ENCODE measurements around the gene ASRGL1.

Gene ASRGL1

GRCh38 chr11:62411524-62411923 is 74.3 kb downstream of the ASRGL1 start:
- TF ChIP-seq EZH2phosphoT487 (IDR thresholded peaks at IDR 0.05; ENCODE audit: low read length) (no peak), EZH2 (optimal IDR thresholded peaks at IDR 0.05; ENCODE audit: low read depth, low read length) (no peak)
- TF ChIP-seq, protein P1, sequence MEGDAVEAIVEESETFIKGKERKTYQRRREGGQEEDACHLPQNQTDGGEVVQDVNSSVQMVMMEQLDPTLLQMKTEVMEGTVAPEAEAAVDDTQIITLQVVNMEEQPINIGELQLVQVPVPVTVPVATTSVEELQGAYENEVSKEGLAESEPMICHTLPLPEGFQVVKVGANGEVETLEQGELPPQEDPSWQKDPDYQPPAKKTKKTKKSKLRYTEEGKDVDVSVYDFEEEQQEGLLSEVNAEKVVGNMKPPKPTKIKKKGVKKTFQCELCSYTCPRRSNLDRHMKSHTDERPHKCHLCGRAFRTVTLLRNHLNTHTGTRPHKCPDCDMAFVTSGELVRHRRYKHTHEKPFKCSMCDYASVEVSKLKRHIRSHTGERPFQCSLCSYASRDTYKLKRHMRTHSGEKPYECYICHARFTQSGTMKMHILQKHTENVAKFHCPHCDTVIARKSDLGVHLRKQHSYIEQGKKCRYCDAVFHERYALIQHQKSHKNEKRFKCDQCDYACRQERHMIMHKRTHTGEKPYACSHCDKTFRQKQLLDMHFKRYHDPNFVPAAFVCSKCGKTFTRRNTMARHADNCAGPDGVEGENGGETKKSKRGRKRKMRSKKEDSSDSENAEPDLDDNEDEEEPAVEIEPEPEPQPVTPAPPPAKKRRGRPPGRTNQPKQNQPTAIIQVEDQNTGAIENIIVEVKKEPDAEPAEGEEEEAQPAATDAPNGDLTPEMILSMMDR (IDR thresholded peaks at IDR 0.05; ENCODE audit: low read length), result no peak
- no peaks in the 10 kb centered on the region for H4K20me1 ChIP-seq (ENCODE audit: insufficient read depth, low read length)
- H3K4me2 ChIP-seq (ENCODE audit: low read depth, low read length), result no peak overlapping the region
- H3F3A ChIP-seq (ENCODE audit: insufficient read depth, low read length), result no peaks in the 10 kb centered on the region
- DNase-seq, result no peak
- no peaks in the 10 kb centered on the region for H3K36me3 ChIP-seq (replicated peaks; ENCODE audit: insufficient read depth, low read length)
- H2AFZ ChIP-seq (ENCODE audit: low read length), result no peak overlapping the region
- no peak overlapping the region for H3K4me3 ChIP-seq (ENCODE audit: low read length)
- H3K9me2 ChIP-seq (replicated peaks; ENCODE audit: insufficient read depth, low read length), result no peaks in the 10 kb centered on the region
- H3K27me3 ChIP-seq (replicated peaks; ENCODE audit: insufficient read depth, low read length), result 0 out of 2 replicates have a peak, but pooled peaks cover 3% of the 10 kb centered on the region
- no peaks in the 10 kb centered on the region for H3K79me2 ChIP-seq (ENCODE audit: low read length)
- no peaks in the 10 kb centered on the region for H3K4me1 ChIP-seq (ENCODE audit: low read length)
- H3K9me3 ChIP-seq (replicated peaks; ENCODE audit: insufficient read depth, low read length), result no peaks in the 10 kb centered on the region
- H3K27ac ChIP-seq (ENCODE audit: low read length), result no peak overlapping the region
- H3K9ac ChIP-seq (ENCODE audit: low read length), result no peak overlapping the region

DNA sequence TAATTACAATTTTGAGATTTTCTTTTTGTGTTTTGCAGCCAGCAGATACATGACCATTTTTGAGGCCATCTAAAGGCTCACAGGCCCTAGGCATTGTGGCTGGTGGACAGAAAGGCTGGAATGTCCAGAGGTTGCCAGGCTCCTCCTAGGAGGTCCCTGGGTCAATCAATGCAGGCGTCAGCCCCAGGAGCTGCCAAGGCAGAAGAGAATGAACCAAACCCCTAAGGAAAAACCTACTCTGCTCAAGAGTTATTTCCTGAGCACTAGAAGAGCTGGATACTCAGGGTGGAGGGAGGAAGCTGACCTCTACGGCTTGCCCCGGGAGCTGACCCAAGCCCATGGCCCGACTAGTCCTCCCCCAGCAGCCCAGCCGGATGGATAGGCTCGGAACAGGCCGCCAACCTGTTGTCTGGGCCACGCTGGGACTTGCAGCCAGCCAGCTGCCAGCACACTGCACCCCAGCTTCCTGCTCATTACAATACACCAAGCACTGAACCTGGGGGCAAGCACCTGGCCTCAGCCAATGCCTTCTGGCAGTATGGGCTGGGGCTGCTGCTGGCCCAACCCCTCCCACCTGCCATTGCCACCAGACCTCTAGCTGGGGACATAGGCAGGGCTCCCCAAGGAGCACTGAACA is 75.9 kb downstream of the ASRGL1 start:
- no peaks in the 10 kb centered on the region for H4K20me1 ChIP-seq (ENCODE audit: insufficient read depth, low read length)
- H3F3A ChIP-seq (ENCODE audit: insufficient read depth, low read length), result no peaks in the 10 kb centered on the region
- H3K4me1 ChIP-seq (ENCODE audit: low read length), result no peaks in the 10 kb centered on the region
- TF ChIP-seq, protein P1 (IDR thresholded peaks at IDR 0.05; ENCODE audit: low read length), result no peak
- TF ChIP-seq EZH2phosphoT487 (IDR thresholded peaks at IDR 0.05; ENCODE audit: low read length) (no peak), EZH2 (optimal IDR thresholded peaks at IDR 0.05; ENCODE audit: low read depth, low read length) (no peak)
- H3K4me3 ChIP-seq (ENCODE audit: low read length), result no peak overlapping the region
- H3K4me2 ChIP-seq (ENCODE audit: low read depth, low read length), result no peak overlapping the region
- H3K9me2 ChIP-seq (replicated peaks; ENCODE audit: insufficient read depth, low read length), result no peaks in the 10 kb centered on the region
- H3K9me3 ChIP-seq (replicated peaks; ENCODE audit: insufficient read depth, low read length), result no peaks in the 10 kb centered on the region
- no peaks in the 10 kb centered on the region for H3K79me2 ChIP-seq (ENCODE audit: low read length)
- H3K27ac ChIP-seq (ENCODE audit: low read length), result no peak overlapping the region
- H3K9ac ChIP-seq (ENCODE audit: low read length), result no peak overlapping the region
- H3K36me3 ChIP-seq (replicated peaks; ENCODE audit: insufficient read depth, low read length), result no peaks in the 10 kb centered on the region
- no peak overlapping the region for H2AFZ ChIP-seq (ENCODE audit: low read length)
- H3K27me3 ChIP-seq (replicated peaks; ENCODE audit: insufficient read depth, low read length), result no peaks in the 10 kb centered on the region
- DNase-seq, result no peak

DNA sequence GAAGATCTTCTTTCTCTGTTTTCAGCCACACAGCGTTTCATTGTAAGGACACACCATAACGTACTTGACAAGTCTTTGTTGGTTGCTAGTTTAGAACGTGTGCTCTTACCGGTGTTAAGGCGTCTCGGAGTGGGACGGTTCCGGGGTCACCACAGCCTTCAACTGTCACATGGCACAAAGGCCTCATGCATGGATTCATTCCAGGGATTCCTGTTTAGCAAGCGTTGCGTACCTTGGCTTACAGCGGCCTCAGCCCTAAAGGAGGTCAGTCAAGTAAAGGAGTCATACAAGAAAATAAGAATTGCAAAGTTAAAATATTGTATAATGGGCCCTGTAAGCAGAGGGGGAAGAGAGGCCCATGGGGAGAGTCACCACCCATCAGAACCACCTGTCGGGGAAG is 79.3 kb downstream of the ASRGL1 start:
- Histone ChIP-seq H4K20me1 (ENCODE audit: insufficient read depth, low read length) (no peaks in the 10 kb centered on the region), H3K27me3 (replicated peaks; ENCODE audit: insufficient read depth, low read length) (no peaks in the 10 kb centered on the region; the same call in none of the 2 replicates), H3K79me2 (ENCODE audit: low read length) (no peaks in the 10 kb centered on the region), H3K27ac (ENCODE audit: low read length) (no peak overlapping the region), H3K4me2 (ENCODE audit: low read depth, low read length) (no peak overlapping the region), H3K4me3 (ENCODE audit: low read length) (no peak overlapping the region), H3K4me1 (ENCODE audit: low read length) (no peaks in the 10 kb centered on the region), H3K9ac (ENCODE audit: low read length) (no peak overlapping the region), H2AFZ (ENCODE audit: low read length) (no peak overlapping the region), H3F3A (ENCODE audit: insufficient read depth, low read length) (no peaks in the 10 kb centered on the region), H3K36me3 (replicated peaks; ENCODE audit: insufficient read depth, low read length) (no peaks in the 10 kb centered on the region), H3K9me3 (replicated peaks; ENCODE audit: insufficient read depth, low read length) (no peaks in the 10 kb centered on the region), H3K9me2 (replicated peaks; ENCODE audit: insufficient read depth, low read length) (no peaks in the 10 kb centered on the region)
- DNase-seq, result no peak
- no peak for TF ChIP-seq EZH2 (optimal IDR thresholded peaks at IDR 0.05; ENCODE audit: low read depth, low read length)
- TF ChIP-seq EZH2phosphoT487 (IDR thresholded peaks at IDR 0.05; ENCODE audit: low read length), result no peak
- TF ChIP-seq, protein P1 (IDR thresholded peaks at IDR 0.05; ENCODE audit: low read length), result no peak

Measured in MM.1S (cell line).